HepG2 (cell line): ENCODE data around the gene COX14. TPM values are rescaled to one million over a fixed set of nuclear protein-coding genes. Genes with fewer than 3 reads are reported as not detected.

Experiments used
- ATF1 ChIP-seq: IDR thresholded peaks from 2 replicates; pipeline ENCODE4 v1.6.1; 2016; ENCODE audit warnings: mild to moderate bottlenecking, control low read depth
- ELF3 ChIP-seq: IDR thresholded peaks from 2 replicates; pipeline ENCODE4 v1.6.1; 2016; ENCODE audit warnings: missing genetic modification reagents, missing compliant biosample characterization
- MED1 ChIP-seq: sonication (generic); formaldehyde crosslinking; IDR thresholded peaks from 2 replicates; pipeline ENCODE4 v1.4.0; 2020; ENCODE audit warnings: missing genetic modification reagents
- MYNN ChIP-seq: sonication (generic); formaldehyde crosslinking; IDR thresholded peaks from 2 replicates; pipeline ENCODE4 v1.4.0; 2020; ENCODE audit warnings: mild to moderate bottlenecking, low read depth, missing genetic modification reagents
- PCBP1 ChIP-seq: fragments of 200-400 bp; formaldehyde crosslinking; IDR thresholded peaks from 2 replicates; pipeline ENCODE4 v1.6.1; 2017; ENCODE audit warnings: mild to moderate bottlenecking, low read depth, low read length, borderline replicate concordance
- SALL1 ChIP-seq: sonication (generic); formaldehyde crosslinking; IDR thresholded peaks from 2 replicates; pipeline ENCODE4 v1.8.0; 2022; ENCODE audit warnings: mild to moderate bottlenecking, missing genetic modification reagents
- SALL2 ChIP-seq: sonication (generic); formaldehyde crosslinking; IDR thresholded peaks from 2 replicates; pipeline ENCODE4 v1.8.1; 2023; ENCODE audit warnings: mild to moderate bottlenecking, missing genetic modification reagents, inconsistent platforms
- STAT5B ChIP-seq: sonication (generic); formaldehyde crosslinking; IDR thresholded peaks from 2 replicates; pipeline ENCODE4 v1.4.0; 2020; ENCODE audit warnings: missing genetic modification reagents
- TAF1 ChIP-seq: sonication (generic); formaldehyde crosslinking; IDR thresholded peaks from 2 replicates; pipeline ENCODE4 v1.4.0; 2020; ENCODE audit warnings: missing genetic modification reagents
- ZFAT ChIP-seq: sonication (generic); formaldehyde crosslinking; conservative IDR thresholded peaks from 2 replicates; pipeline ENCODE4 v1.8.1; 2023; ENCODE audit warnings: missing genetic modification reagents, inconsistent platforms
- ZFP37 ChIP-seq: sonication (generic); formaldehyde crosslinking; IDR thresholded peaks from 2 replicates; pipeline ENCODE4 v1.4.0; 2020; ENCODE audit warnings: missing genetic modification reagents, borderline replicate concordance
- ZMYM3 ChIP-seq: sonication (generic); formaldehyde crosslinking; IDR thresholded peaks from 2 replicates; pipeline ENCODE4 v1.5.1; 2020; ENCODE audit warnings: mild to moderate bottlenecking, missing genetic modification reagents
- ZNF260 ChIP-seq: sonication (generic); formaldehyde crosslinking; IDR thresholded peaks from 2 replicates; pipeline ENCODE4 v1.4.0; 2020; ENCODE audit warnings: missing genetic modification reagents, low read depth, mild to moderate bottlenecking, borderline replicate concordance
- ZNF282 ChIP-seq: fragments of 450-650 bp; IDR thresholded peaks from 2 replicates; pipeline ENCODE4 v1.6.1; 2018; ENCODE audit not compliant: partially characterized antibody
- ZNF678 ChIP-seq: sonication (generic); formaldehyde crosslinking; IDR thresholded peaks from 2 replicates; pipeline ENCODE4 v1.4.0; 2020; ENCODE audit warnings: mild to moderate bottlenecking, missing genetic modification reagents
- ZNF776 ChIP-seq: sonication (generic); formaldehyde crosslinking; IDR thresholded peaks from 2 replicates; pipeline ENCODE4 v1.4.0; 2020; ENCODE audit warnings: mild to moderate bottlenecking, missing genetic modification reagents
- ZSCAN20 ChIP-seq: sonication (generic); formaldehyde crosslinking; IDR thresholded peaks from 2 replicates; pipeline ENCODE4 v1.4.0; 2020; ENCODE audit warnings: missing genetic modification reagents, mild to moderate bottlenecking, borderline replicate concordance
- ZZZ3 ChIP-seq: sonication (generic); formaldehyde crosslinking; IDR thresholded peaks from 2 replicates; pipeline ENCODE4 v1.4.0; 2020; ENCODE audit warnings: missing genetic modification reagents, mild to moderate bottlenecking, borderline replicate concordance
- polyA plus RNA-seq, 8 experiments: library from polyadenylated mRNA; depleted of rRNA in 3 of 8; stranded (reverse) in 7 of 8; unstranded in 1 of 8; fragments of >200 nt; fragmentation: Illumina TruSeq in 4 of 8; extraction: Trizol in 4 of 8; gene quantifications; 2 replicates each; pipeline versions ENCODE4 v1.2.1 to v1.2.3, GENCODE V29; 2011 to 2016; ENCODE audit warnings: low read depth in 4 of 8, missing spikeins in 1 of 8, mixed read lengths in 1 of 8; ENCODE audit not compliant: insufficient read depth in 1 of 8
- total RNA-seq, 5 experiments: library from RNA; depleted of rRNA; stranded (reverse); fragments of >200 nt; fragmentation: Illumina TruSeq; extraction: Trizol; gene quantifications; 2 replicates each; pipeline ENCODE4 v1.2.3, GENCODE V29; 2016; ENCODE audit warnings: low read depth in 1 of 5
- TF ChIP-seq, protein P1 (sequence below): sonication (generic); formaldehyde crosslinking; IDR thresholded peaks from 2 replicates; pipeline ENCODE4 v1.5.1; 2020; ENCODE audit warnings: mild to moderate bottlenecking, missing genetic modification reagents, moderate library complexity
- TF ChIP-seq, protein P2 (sequence below): sonication (generic); formaldehyde crosslinking; IDR thresholded peaks from 2 replicates; pipeline ENCODE4 v1.4.0; 2020; ENCODE audit warnings: missing genetic modification reagents

Gene COX14
- total and polyA plus RNA-seq, 2 of the 13 experiments (the other 11 are each of a cell fraction or from before 2014, with no cell fraction given), result 53.0 to 71.6 TPM

DNA sequence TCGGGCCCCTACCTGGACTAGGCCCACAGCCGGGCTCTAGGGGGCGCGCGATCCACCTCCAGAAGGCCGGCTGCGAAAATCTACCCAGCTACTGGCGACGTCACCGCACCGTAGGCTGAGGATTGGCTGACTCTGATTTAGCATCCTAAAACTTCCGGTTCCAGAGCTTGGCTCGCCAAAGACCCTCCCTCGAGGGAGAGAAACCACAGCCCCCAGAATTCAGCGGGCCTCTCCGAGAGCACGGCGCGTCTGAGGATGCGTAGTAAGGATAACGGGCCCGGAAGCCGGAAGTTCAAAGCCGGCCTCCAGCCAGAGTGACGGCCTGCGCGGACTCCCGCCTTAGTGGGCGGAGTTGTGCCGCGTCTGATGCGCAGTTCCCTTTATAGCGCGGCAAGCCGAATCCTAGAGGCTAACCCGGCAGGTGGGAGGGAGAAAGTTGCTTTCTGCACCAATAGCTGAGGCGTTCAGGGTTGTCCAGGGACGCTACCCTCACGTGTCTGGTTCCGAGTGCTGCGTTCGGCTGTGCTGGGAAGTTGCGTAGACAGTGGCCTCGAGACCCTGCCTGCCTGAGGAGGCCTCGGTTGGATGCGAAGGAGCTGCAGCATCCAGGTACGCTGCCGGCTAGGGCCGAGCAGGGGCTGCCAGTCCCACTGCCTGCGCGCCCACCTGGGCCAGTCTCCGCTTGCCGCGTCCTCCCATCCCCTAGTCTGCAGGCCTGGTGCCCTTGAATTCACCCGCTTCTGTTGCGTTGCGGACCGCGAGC, at the start of gene COX14 (continued):
- TF ChIP-seq, protein P1, sequence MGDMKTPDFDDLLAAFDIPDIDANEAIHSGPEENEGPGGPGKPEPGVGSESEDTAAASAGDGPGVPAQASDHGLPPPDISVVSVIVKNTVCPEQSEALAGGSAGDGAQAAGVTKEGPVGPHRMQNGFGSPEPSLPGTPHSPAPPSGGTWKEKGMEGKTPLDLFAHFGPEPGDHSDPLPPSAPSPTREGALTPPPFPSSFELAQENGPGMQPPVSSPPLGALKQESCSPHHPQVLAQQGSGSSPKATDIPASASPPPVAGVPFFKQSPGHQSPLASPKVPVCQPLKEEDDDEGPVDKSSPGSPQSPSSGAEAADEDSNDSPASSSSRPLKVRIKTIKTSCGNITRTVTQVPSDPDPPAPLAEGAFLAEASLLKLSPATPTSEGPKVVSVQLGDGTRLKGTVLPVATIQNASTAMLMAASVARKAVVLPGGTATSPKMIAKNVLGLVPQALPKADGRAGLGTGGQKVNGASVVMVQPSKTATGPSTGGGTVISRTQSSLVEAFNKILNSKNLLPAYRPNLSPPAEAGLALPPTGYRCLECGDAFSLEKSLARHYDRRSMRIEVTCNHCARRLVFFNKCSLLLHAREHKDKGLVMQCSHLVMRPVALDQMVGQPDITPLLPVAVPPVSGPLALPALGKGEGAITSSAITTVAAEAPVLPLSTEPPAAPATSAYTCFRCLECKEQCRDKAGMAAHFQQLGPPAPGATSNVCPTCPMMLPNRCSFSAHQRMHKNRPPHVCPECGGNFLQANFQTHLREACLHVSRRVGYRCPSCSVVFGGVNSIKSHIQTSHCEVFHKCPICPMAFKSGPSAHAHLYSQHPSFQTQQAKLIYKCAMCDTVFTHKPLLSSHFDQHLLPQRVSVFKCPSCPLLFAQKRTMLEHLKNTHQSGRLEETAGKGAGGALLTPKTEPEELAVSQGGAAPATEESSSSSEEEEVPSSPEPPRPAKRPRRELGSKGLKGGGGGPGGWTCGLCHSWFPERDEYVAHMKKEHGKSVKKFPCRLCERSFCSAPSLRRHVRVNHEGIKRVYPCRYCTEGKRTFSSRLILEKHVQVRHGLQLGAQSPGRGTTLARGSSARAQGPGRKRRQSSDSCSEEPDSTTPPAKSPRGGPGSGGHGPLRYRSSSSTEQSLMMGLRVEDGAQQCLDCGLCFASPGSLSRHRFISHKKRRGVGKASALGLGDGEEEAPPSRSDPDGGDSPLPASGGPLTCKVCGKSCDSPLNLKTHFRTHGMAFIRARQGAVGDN, result peak; percentile 95
- TF ChIP-seq ATF1 (CRISPR knock-in tag), result peak; percentile 98
- TF ChIP-seq MED1 (CRISPR knock-in tag), result peak; percentile 51
- 0 out of 2 replicates have a peak, but pooled peaks have one; percentile 52 for TF ChIP-seq SALL2
- no peak for TF ChIP-seq MYNN (CRISPR knock-in tag)
- no peak for TF ChIP-seq ZFAT
- TF ChIP-seq, protein P2, sequence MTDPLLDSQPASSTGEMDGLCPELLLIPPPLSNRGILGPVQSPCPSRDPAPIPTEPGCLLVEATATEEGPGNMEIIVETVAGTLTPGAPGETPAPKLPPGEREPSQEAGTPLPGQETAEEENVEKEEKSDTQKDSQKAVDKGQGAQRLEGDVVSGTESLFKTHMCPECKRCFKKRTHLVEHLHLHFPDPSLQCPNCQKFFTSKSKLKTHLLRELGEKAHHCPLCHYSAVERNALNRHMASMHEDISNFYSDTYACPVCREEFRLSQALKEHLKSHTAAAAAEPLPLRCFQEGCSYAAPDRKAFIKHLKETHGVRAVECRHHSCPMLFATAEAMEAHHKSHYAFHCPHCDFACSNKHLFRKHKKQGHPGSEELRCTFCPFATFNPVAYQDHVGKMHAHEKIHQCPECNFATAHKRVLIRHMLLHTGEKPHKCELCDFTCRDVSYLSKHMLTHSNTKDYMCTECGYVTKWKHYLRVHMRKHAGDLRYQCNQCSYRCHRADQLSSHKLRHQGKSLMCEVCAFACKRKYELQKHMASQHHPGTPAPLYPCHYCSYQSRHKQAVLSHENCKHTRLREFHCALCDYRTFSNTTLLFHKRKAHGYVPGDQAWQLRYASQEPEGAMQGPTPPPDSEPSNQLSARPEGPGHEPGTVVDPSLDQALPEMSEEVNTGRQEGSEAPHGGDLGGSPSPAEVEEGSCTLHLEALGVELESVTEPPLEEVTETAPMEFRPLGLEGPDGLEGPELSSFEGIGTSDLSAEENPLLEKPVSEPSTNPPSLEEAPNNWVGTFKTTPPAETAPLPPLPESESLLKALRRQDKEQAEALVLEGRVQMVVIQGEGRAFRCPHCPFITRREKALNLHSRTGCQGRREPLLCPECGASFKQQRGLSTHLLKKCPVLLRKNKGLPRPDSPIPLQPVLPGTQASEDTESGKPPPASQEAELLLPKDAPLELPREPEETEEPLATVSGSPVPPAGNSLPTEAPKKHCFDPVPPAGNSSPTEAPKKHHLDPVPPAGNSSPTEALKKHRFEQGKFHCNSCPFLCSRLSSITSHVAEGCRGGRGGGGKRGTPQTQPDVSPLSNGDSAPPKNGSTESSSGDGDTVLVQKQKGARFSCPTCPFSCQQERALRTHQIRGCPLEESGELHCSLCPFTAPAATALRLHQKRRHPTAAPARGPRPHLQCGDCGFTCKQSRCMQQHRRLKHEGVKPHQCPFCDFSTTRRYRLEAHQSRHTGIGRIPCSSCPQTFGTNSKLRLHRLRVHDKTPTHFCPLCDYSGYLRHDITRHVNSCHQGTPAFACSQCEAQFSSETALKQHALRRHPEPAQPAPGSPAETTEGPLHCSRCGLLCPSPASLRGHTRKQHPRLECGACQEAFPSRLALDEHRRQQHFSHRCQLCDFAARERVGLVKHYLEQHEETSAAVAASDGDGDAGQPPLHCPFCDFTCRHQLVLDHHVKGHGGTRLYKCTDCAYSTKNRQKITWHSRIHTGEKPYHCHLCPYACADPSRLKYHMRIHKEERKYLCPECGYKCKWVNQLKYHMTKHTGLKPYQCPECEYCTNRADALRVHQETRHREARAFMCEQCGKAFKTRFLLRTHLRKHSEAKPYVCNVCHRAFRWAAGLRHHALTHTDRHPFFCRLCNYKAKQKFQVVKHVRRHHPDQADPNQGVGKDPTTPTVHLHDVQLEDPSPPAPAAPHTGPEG (CRISPR knock-in tag), result no peak
- TF ChIP-seq ZNF776, result 0 out of 2 replicates have a peak, but pooled peaks have one; percentile 68
- TF ChIP-seq ZNF678 (CRISPR knock-in tag), result peak; percentile 63; the same call in 1 of the 2 replicates
- peak; percentile 68; the same call in 1 of the 2 replicates for TF ChIP-seq ZSCAN20
- 0 out of 2 replicates have a peak, but pooled peaks have one; percentile 49 for TF ChIP-seq ELF3 (CRISPR knock-in tag)
- TF ChIP-seq PCBP1, result no peak
- TF ChIP-seq TAF1 (CRISPR knock-in tag), result peak; percentile 93
- TF ChIP-seq STAT5B, result no peak; the same call in 1 of the 2 replicates
- peak; percentile 54 for TF ChIP-seq ZZZ3 (CRISPR knock-in tag)
- no peak for TF ChIP-seq ZNF282
- TF ChIP-seq ZFP37 (CRISPR knock-in tag), result no peak
- peak; percentile 61 for TF ChIP-seq SALL1
- TF ChIP-seq ZNF260 (CRISPR knock-in tag), result no peak
- peak; percentile 59; the same call in 1 of the 2 replicates for TF ChIP-seq ZMYM3 (CRISPR knock-in tag)
